Spinal cord (tissue), 10 donors: Measurements from ENCODE around the gene SRSF8. TPM values are rescaled to one million over a fixed set of nuclear protein-coding genes. Genes with fewer than 3 reads are reported as not detected.
A peak's percentile ranks its signal among the peaks of the same experiment; 100 is the strongest.

Source experiments
- DNase-seq, 6 donors: peaks; one replicate each; pipeline versions ENCODE4 v3.0.0 to v3.0.0-alpha.2; 2013 to 2015; ENCODE audit warnings: low spot score in 6 of 6, low read depth in 4 of 6
- H3K27ac ChIP-seq: one replicate; pipeline ENCODE4 v1.5.1; 2013; ENCODE audit warnings: low read depth, low read length, control low read depth
- H3K27me3 ChIP-seq: one replicate; pipeline ENCODE4 v1.6.1; 2013; ENCODE audit warnings: low read length; ENCODE audit not compliant: control insufficient read depth, insufficient read depth
- H3K36me3 ChIP-seq: one replicate; pipeline ENCODE4 v1.6.1; 2013; ENCODE audit warnings: low read length; ENCODE audit not compliant: control insufficient read depth, insufficient read depth
- H3K4me1 ChIP-seq: one replicate; pipeline ENCODE4 v1.6.1; 2013; ENCODE audit warnings: low read length; ENCODE audit not compliant: control insufficient read depth, insufficient read depth
- H3K4me3 ChIP-seq: one replicate; pipeline ENCODE4 v1.5.1; 2013; ENCODE audit warnings: low read depth, low read length, control low read depth
- H3K9me3 ChIP-seq: one replicate; pipeline ENCODE4 v1.6.1; 2013; ENCODE audit warnings: low read length; ENCODE audit not compliant: control insufficient read depth, insufficient read depth
- WGBS: methylation state at CpG from one replicate; pipeline ENCODE4 v1.1.5; 2013; ENCODE audit warnings: missing lambda C conversion rate; ENCODE audit not compliant: insufficient coverage; 5-methylcytosine and 5-hydroxymethylcytosine counted together
- polyA plus RNA-seq, 2 donors: library from polyadenylated mRNA; unstranded; fragments of 120-200 nt; gene quantifications; one replicate each; pipeline ENCODE4 v1.2.1, GENCODE V29; 2013; ENCODE audit not compliant: insufficient read length in 2 of 2
- total RNA-seq, 2 donors: library from RNA; depleted of rRNA in 1 of 2; stranded (reverse); fragments of 120-200 nt in 1 of 2; fragments of >200 nt in 1 of 2; gene quantifications; one replicate each; pipeline versions ENCODE4 v1.2.3 to v1.2.4, GENCODE V29; 2013 to 2014
- donor health status: healthy.

Gene SRSF8
- total and polyA plus RNA-seq, 4 donors = 26.6 to 79.6 (median 46.2) TPM

- H3K4me1 ChIP-seq = peaks cover 15% of the 10 kb centered on the region
- no peaks in the 10 kb centered on the region for H3K9me3 ChIP-seq
- DNase-seq = no peak
- WGBS = 100% methylated on average over 2 of the region's 5 CpGs
- no peaks in the 10 kb centered on the region for H3K36me3 ChIP-seq
- no peak overlapping the region for H3K4me3 ChIP-seq
- H3K27me3 ChIP-seq = no peaks in the 10 kb centered on the region
- H3K27ac ChIP-seq = peak overlapping the region; percentile 90
These were observed 14.3 kb downstream of the SRSF8 start for GRCh38 chr11:95081010-95081409.

- Histone ChIP-seq H3K27me3 (no peaks in the 10 kb centered on the region), H3K36me3 (no peaks in the 10 kb centered on the region), H3K4me3 (no peak overlapping the region), H3K4me1 (peaks cover 15% of the 10 kb centered on the region), H3K9me3 (no peaks in the 10 kb centered on the region), H3K27ac (peak overlapping the region; percentile 90)
- 15% methylated on average over 3 of the region's 4 CpGs for WGBS
- peak in 3 of 6 donors; percentile 15 to 70 (median 28) for DNase-seq
These were observed 14.7 kb downstream of the SRSF8 start for GRCh38 chr11:95081412-95081811.

- Histone ChIP-seq H3K27ac (peak overlapping the region; percentile 90), H3K36me3 (no peaks in the 10 kb centered on the region), H3K4me1 (peaks cover 15% of the 10 kb centered on the region), H3K9me3 (no peaks in the 10 kb centered on the region), H3K27me3 (no peaks in the 10 kb centered on the region), H3K4me3 (no peak overlapping the region)
- peak in 1 of 6 donors; percentile 54 for DNase-seq
- WGBS = 71% methylated on average over 1 of the region's 2 CpGs
These were observed 15.9 kb downstream of the SRSF8 start for GRCh38 chr11:95082576-95083001.

GRCh38 chr11:95084509-95084908 lies 17.8 kb downstream of the SRSF8 start:
- peaks cover 24% of the 10 kb centered on the region for H3K4me1 ChIP-seq
- no peaks in the 10 kb centered on the region for H3K9me3 ChIP-seq
- no peak for DNase-seq
- H3K4me3 ChIP-seq = no peak overlapping the region
- no peak overlapping the region for H3K27ac ChIP-seq
- H3K36me3 ChIP-seq = no peaks in the 10 kb centered on the region
- H3K27me3 ChIP-seq = no peaks in the 10 kb centered on the region

- H3K27me3 ChIP-seq = no peaks in the 10 kb centered on the region
- peaks cover 24% of the 10 kb centered on the region for H3K4me1 ChIP-seq
- H3K36me3 ChIP-seq = no peaks in the 10 kb centered on the region
- 81% methylated on average over 2 of the region's 3 CpGs for WGBS
- H3K4me3 ChIP-seq = no peak overlapping the region
- H3K9me3 ChIP-seq = no peaks in the 10 kb centered on the region
- no peak overlapping the region for H3K27ac ChIP-seq
- no peak for DNase-seq
These were observed 18.5 kb downstream of the SRSF8 start for GRCh38 chr11:95085117-95085816.

GRCh38 chr11:95086151-95086550 lies 19.4 kb downstream of the SRSF8 start:
- H3K9me3 ChIP-seq = no peaks in the 10 kb centered on the region
- DNase-seq = no peak
- H3K4me1 ChIP-seq = peaks cover 25% of the 10 kb centered on the region
- no peak overlapping the region for H3K4me3 ChIP-seq
- WGBS = 82% methylated on average over 2 of the region's 2 CpGs
- no peaks in the 10 kb centered on the region for H3K36me3 ChIP-seq
- H3K27ac ChIP-seq = no peak overlapping the region
- no peaks in the 10 kb centered on the region for H3K27me3 ChIP-seq

- Histone ChIP-seq H3K36me3 (no peaks in the 10 kb centered on the region), H3K4me3 (no peak overlapping the region), H3K4me1 (peaks cover 18% of the 10 kb centered on the region), H3K27ac (no peak overlapping the region), H3K27me3 (no peaks in the 10 kb centered on the region), H3K9me3 (no peaks in the 10 kb centered on the region)
- no CpG with 5 or more reads among the region's 1 CpG for WGBS
- no peak for DNase-seq
These were observed 20.3 kb downstream of the SRSF8 start for GRCh38 chr11:95086836-95087570.

GRCh38 chr11:95088946-95089619 lies 22.4 kb downstream of the SRSF8 start:
- H3K36me3 ChIP-seq = no peaks in the 10 kb centered on the region

GRCh38 chr11:95089620-95090542 lies 23.2 kb downstream of the SRSF8 start, which contains the start of gene ENDOD1:
Gene ENDOD1 (plus strand): TSS chr11:95089846. CDS start chr11:95089928, 82 bp downstream.
- H3K4me3 ChIP-seq = peak within 1 kb of the TSS; percentile 81
- no peaks in the 10 kb centered on the region for H3K27me3 ChIP-seq
- DNase-seq = peak in 4 of 6 donors; percentile 71 to 93 (median 82)
- H3K9me3 ChIP-seq = no peaks in the 10 kb centered on the region
- under 1% methylated on average over 106 of the region's 106 CpGs for WGBS
- no peaks in the 10 kb centered on the region for H3K36me3 ChIP-seq
- H3K4me1 ChIP-seq = peaks cover 22% of the 10 kb centered on the region
- H3K27ac ChIP-seq = peak within 1 kb of the TSS; percentile 93

More at GRCh38 chr11:95088946-95089619, 22.4 kb downstream of the SRSF8 start:
- peak overlapping the region; percentile 93 for H3K27ac ChIP-seq
- DNase-seq = peak in 1 of 6 donors; percentile 15
- H3K4me3 ChIP-seq = peak overlapping the region; percentile 81
- peaks cover 22% of the 10 kb centered on the region for H3K4me1 ChIP-seq
- no peaks in the 10 kb centered on the region for H3K27me3 ChIP-seq
- no peaks in the 10 kb centered on the region for H3K9me3 ChIP-seq
- WGBS = 7% methylated on average over 27 of the region's 27 CpGs
